Loucy (cell line): ENCODE data around the gene INPP4B.

ENCODE experiments used
- H2AFZ ChIP-seq: fragments of 200-600 bp; sonication (generic); 2 replicates; pipeline ENCODE4 v1.6.0; 2016; ENCODE audit warnings: antibody characterized with exemption, mild to moderate bottlenecking, low read length, moderate library complexity
- H3F3A ChIP-seq: fragments of 200-600 bp; 2 replicates; pipeline ENCODE4 v1.6.0; 2016; ENCODE audit warnings: antibody characterized with exemption, low read depth, mild to moderate bottlenecking
- H3K27me3 ChIP-seq: fragments of 200-600 bp; sonication (generic); 2 replicates; pipeline ENCODE4 v1.6.1; 2014; ENCODE audit warnings: low read length, mild to moderate bottlenecking; ENCODE audit not compliant: insufficient read depth, poor library complexity, severe bottlenecking
- H3K36me3 ChIP-seq: fragments of 200-600 bp; sonication (generic); 2 replicates; pipeline ENCODE4 v1.6.1; 2016; ENCODE audit warnings: low read length; ENCODE audit not compliant: insufficient read depth
- H3K4me1 ChIP-seq: fragments of 200-600 bp; sonication (generic); 2 replicates; pipeline ENCODE4 v1.5.1; 2014; ENCODE audit warnings: low read length, mild to moderate bottlenecking; ENCODE audit not compliant: insufficient read depth, poor library complexity, severe bottlenecking
- H3K4me2 ChIP-seq: fragments of 200-600 bp; sonication (generic); 2 replicates; pipeline ENCODE4 v1.6.0; 2014; ENCODE audit warnings: antibody characterized with exemption, low read length, low read depth, mild to moderate bottlenecking; ENCODE audit not compliant: poor library complexity, severe bottlenecking
- H3K4me3 ChIP-seq: fragments of 200-600 bp; sonication (generic); 2 replicates; pipeline ENCODE4 v1.5.1; 2014; ENCODE audit warnings: low read length, mild to moderate bottlenecking, mixed read lengths; ENCODE audit not compliant: poor library complexity, severe bottlenecking
- H3K79me2 ChIP-seq: fragments of 200-600 bp; sonication (generic); 2 replicates; pipeline ENCODE4 v1.6.1; 2014; ENCODE audit warnings: low read length; ENCODE audit not compliant: insufficient read depth
- H3K9ac ChIP-seq: fragments of 200-600 bp; sonication (generic); 2 replicates; pipeline ENCODE4 v1.6.0; 2014; ENCODE audit warnings: mild to moderate bottlenecking, low read depth, low read length, moderate library complexity; ENCODE audit not compliant: poor library complexity, severe bottlenecking
- H3K9me2 ChIP-seq: fragments of 200-600 bp; sonication (generic); replicated peaks from 2 replicates; pipeline ENCODE4 v1.6.1; 2016; ENCODE audit warnings: low read depth, low read length, mixed read lengths
- H3K9me3 ChIP-seq: fragments of 200-600 bp; sonication (generic); 2 replicates; pipeline ENCODE4 v1.6.1; 2014; ENCODE audit warnings: mild to moderate bottlenecking, antibody characterized with exemption, low read length, low read depth; ENCODE audit not compliant: insufficient read depth
- H4K20me1 ChIP-seq: fragments of 200-600 bp; sonication (generic); 2 replicates; pipeline ENCODE4 v1.6.0; 2014; ENCODE audit warnings: antibody characterized with exemption, low read length, mild to moderate bottlenecking; ENCODE audit not compliant: insufficient read depth, poor library complexity, severe bottlenecking
- CTCF ChIP-seq: fragments of 200-600 bp; sonication (generic); conservative IDR thresholded peaks from 2 replicates; pipeline ENCODE4 v1.5.1; 2014; ENCODE audit warnings: mild to moderate bottlenecking, antibody characterized with exemption, low read length
- EZH2phosphoT487 ChIP-seq: fragments of 200-600 bp; IDR thresholded peaks from 2 replicates; pipeline ENCODE4 v1.6.1; 2018; ENCODE audit warnings: antibody characterized with exemption, mild to moderate bottlenecking, moderate library complexity, borderline replicate concordance

Gene INPP4B

GRCh38 chr4:142091085-142091513 is 755.0 kb downstream of the INPP4B start:
- Histone ChIP-seq H3K9me3 (no peaks in the 10 kb centered on the region), H3K4me2 (no peak overlapping the region), H2AFZ (no peak overlapping the region), H3K27me3 (no peaks in the 10 kb centered on the region), H3K79me2 (no peaks in the 10 kb centered on the region), H3K36me3 (peaks cover 2% of the 10 kb centered on the region; the same call in 1 of the 2 replicates), H3K4me1 (no peaks in the 10 kb centered on the region), H3K9ac (no peak overlapping the region), H3K9me2 (no peaks in the 10 kb centered on the region), H4K20me1 (no peaks in the 10 kb centered on the region), H3F3A (no peaks in the 10 kb centered on the region), H3K4me3 (no peak overlapping the region)
- TF ChIP-seq EZH2phosphoT487 (no peak), CTCF (no peak)

- no peaks in the 10 kb centered on the region for H3K27me3 ChIP-seq
- H3K4me3 ChIP-seq: no peak overlapping the region
- no peaks in the 10 kb centered on the region for H4K20me1 ChIP-seq
- no peaks in the 10 kb centered on the region for H3F3A ChIP-seq
- no peaks in the 10 kb centered on the region for H3K9me3 ChIP-seq
- no peak overlapping the region for H2AFZ ChIP-seq
- no peaks in the 10 kb centered on the region for H3K4me1 ChIP-seq
- no peaks in the 10 kb centered on the region for H3K79me2 ChIP-seq
- H3K9me2 ChIP-seq: no peaks in the 10 kb centered on the region
- H3K9ac ChIP-seq: no peak overlapping the region
- peaks cover 5% of the 10 kb centered on the region; the same call in 1 of the 2 replicates for H3K36me3 ChIP-seq
- H3K4me2 ChIP-seq: no peak overlapping the region
- TF ChIP-seq CTCF (no peak), EZH2phosphoT487 (no peak)
These were observed 757.2 kb downstream of the INPP4B start for GRCh38 chr4:142088906-142089305.

- no peaks in the 10 kb centered on the region for H3K9me2 ChIP-seq
- no peaks in the 10 kb centered on the region for H3K9me3 ChIP-seq
- no peak overlapping the region for H2AFZ ChIP-seq
- H3K27me3 ChIP-seq: no peaks in the 10 kb centered on the region
- no peaks in the 10 kb centered on the region for H3K4me1 ChIP-seq
- H3K79me2 ChIP-seq: no peaks in the 10 kb centered on the region
- H3K4me3 ChIP-seq: no peak overlapping the region
- H4K20me1 ChIP-seq: no peaks in the 10 kb centered on the region
- H3F3A ChIP-seq: no peaks in the 10 kb centered on the region
- H3K36me3 ChIP-seq: peaks cover 12% of the 10 kb centered on the region; the same call in 1 of the 2 replicates
- H3K4me2 ChIP-seq: no peak overlapping the region
- H3K9ac ChIP-seq: no peak overlapping the region
- TF ChIP-seq CTCF (no peak), EZH2phosphoT487 (no peak)
These were observed 760.4 kb downstream of the INPP4B start for GRCh38 chr4:142085513-142086292.
